ENCODE data around the gene LMTK2.

- TF ChIP-seq CTCF (IDR thresholded peaks at IDR 0.05 in 8 of 11, conservative IDR thresholded peaks at IDR 0.05 in 3 of 11) (peak in 2 of 11 experiments; percentile 17 to 35), POLR2AphosphoS5 (IDR thresholded peaks at IDR 0.05) (peak; percentile 83 to 94 (median 87))
These were observed 145.2 kb downstream of the LMTK2 start, which contains the start of gene TECPR1 for GRCh38 chr7:98251601-98252424.
